H1 (cell line): ENCODE results near the gene LDLR. TPM values are rescaled to one million over a fixed set of nuclear protein-coding genes. Genes with fewer than 3 reads are reported as not detected.

Experiments
- CTCF ChIA-PET: fragments of 300-600 bp; sonication (Branson Sonifier 250); formaldehyde crosslinking; loops from one replicate; lab custom pipeline; 2021; ENCODE audit not compliant: partially characterized antibody; lab: Charles Lee
- POLR2A ChIA-PET: fragments of 300-600 bp; sonication (Branson Sonifier 250); formaldehyde crosslinking; loops from one replicate; lab custom pipeline; 2021; ENCODE audit warnings: inconsistent platforms; ENCODE audit not compliant: partially characterized antibody; lab: Charles Lee
- DNase-seq, 2 experiments: peaks; one replicate each; pipeline versions ENCODE4 v3.0.0 to v3.0.0-alpha.2; 2010 to 2022; ENCODE audit warnings: low spot score in 2 of 2, low read depth in 1 of 2, mixed read lengths in 1 of 2
- FAIRE-seq: peaks from 2 replicates; lab custom pipeline; 2011; peaks lifted over from hg19 to GRCh38; lab: Jason Lieb, UNC
- H2AFZ ChIP-seq: 2 replicates; pipeline ENCODE4 v1.8.1; 2012; ENCODE audit warnings: low read length, inconsistent platforms
- H2AK5ac ChIP-seq: 2 replicates; pipeline ENCODE4 v1.6.1; 2013; ENCODE audit warnings: low read depth, low read length
- H2BK120ac ChIP-seq: replicated peaks from 2 replicates; pipeline ENCODE3; 2013; ENCODE audit warnings: low read depth, low read length, inconsistent platforms
- H2BK12ac ChIP-seq: 2 replicates; pipeline ENCODE4 v1.6.1; 2013; ENCODE audit warnings: low read depth, low read length
- H2BK15ac ChIP-seq: 2 replicates; pipeline ENCODE4 v1.6.1; 2013; ENCODE audit warnings: low read length
- H2BK20ac ChIP-seq: 2 replicates; pipeline ENCODE4 v1.6.1; 2013; ENCODE audit warnings: low read length
- H2BK5ac ChIP-seq: 2 replicates; pipeline ENCODE4 v1.6.1; 2013; ENCODE audit warnings: low read depth, low read length
- H3K14ac ChIP-seq: 2 replicates; pipeline ENCODE4 v1.6.1; 2013; ENCODE audit warnings: inconsistent platforms; ENCODE audit not compliant: insufficient read length
- H3K18ac ChIP-seq: 2 replicates; pipeline ENCODE4 v1.6.1; 2013; ENCODE audit warnings: low read length; ENCODE audit errors: extremely low read depth
- H3K23ac ChIP-seq: 2 replicates; pipeline ENCODE4 v1.6.1; 2013; ENCODE audit warnings: inconsistent platforms; ENCODE audit not compliant: insufficient read length
- H3K23me2 ChIP-seq: 2 replicates; pipeline ENCODE4 v1.6.1; 2013; ENCODE audit warnings: low read depth, low read length
- H3K27ac ChIP-seq: 2 replicates; pipeline ENCODE4 v1.6.1; 2011; ENCODE audit warnings: low read depth, low read length, inconsistent platforms
- H3K27me3 ChIP-seq, 4 experiments: replicated peaks in 1 of 4; 1 replicate in 1 of 4; 2 replicates in 3 of 4; pipeline versions ENCODE4 v1.6.1 to v1.8.1; 2011 to 2013; ENCODE audit warnings: low read length in 3 of 4, mild to moderate bottlenecking in 3 of 4, inconsistent platforms in 2 of 4, mixed read lengths in 2 of 4, moderate library complexity in 1 of 4; ENCODE audit not compliant: control insufficient read depth in 3 of 4, insufficient read depth in 3 of 4; ENCODE audit errors: extremely low read depth in 1 of 4
- H3K36me3 ChIP-seq, 4 experiments: 2 replicates each; pipeline versions ENCODE4 v1.6.1 to v1.8.1; 2011 to 2013; ENCODE audit warnings: mild to moderate bottlenecking in 4 of 4, low read length in 3 of 4, moderate library complexity in 2 of 4, control low read depth in 1 of 4, inconsistent platforms in 1 of 4; ENCODE audit not compliant: insufficient read depth in 4 of 4, control insufficient read depth in 2 of 4
- H3K4ac ChIP-seq: replicated peaks from 2 replicates; pipeline ENCODE3; 2013; ENCODE audit warnings: low read length, low read depth, mixed read lengths, inconsistent platforms; ENCODE audit not compliant: insufficient read length
- H3K4me1 ChIP-seq, 4 experiments: replicated peaks in 1 of 4; 1 replicate in 1 of 4; 2 replicates in 3 of 4; pipeline versions ENCODE4 v1.6.1 to v1.8.1; 2011 to 2013; ENCODE audit warnings: low read length in 3 of 4, inconsistent platforms in 2 of 4, mixed read lengths in 1 of 4; ENCODE audit not compliant: insufficient read depth in 4 of 4, control insufficient read depth in 3 of 4
- H3K4me2 ChIP-seq, 2 experiments: 2 replicates each; pipeline versions ENCODE4 v1.6.1 to v1.8.1; 2011 to 2013; ENCODE audit warnings: low read depth in 2 of 2, low read length in 2 of 2, control low read depth in 1 of 2, inconsistent platforms in 1 of 2, mild to moderate bottlenecking in 1 of 2; ENCODE audit not compliant: insufficient read depth in 1 of 2
- H3K4me3 ChIP-seq, 4 experiments: fragments of 200-600, 300-600 bp in 1 of 4; sonication (generic), shearing (Covaris generic), sonication (Bioruptor Twin) in 1 of 4; 2 replicates each; pipeline versions ENCODE4 v1.5.1 to v1.8.1; 2011 to 2016; ENCODE audit warnings: low read length in 4 of 4, low read depth in 3 of 4, control low read depth in 2 of 4, inconsistent platforms in 2 of 4, mild to moderate bottlenecking in 2 of 4, mixed read lengths in 1 of 4, moderate library complexity in 1 of 4; ENCODE audit not compliant: insufficient read depth in 2 of 4; ENCODE audit errors: extremely low read depth in 1 of 4
- H3K56ac ChIP-seq: replicated peaks from 2 replicates; pipeline ENCODE3; 2013; ENCODE audit warnings: low read depth, mild to moderate bottlenecking, mixed read lengths, low read length, inconsistent platforms; ENCODE audit not compliant: insufficient read length
- H3K79me1 ChIP-seq: 2 replicates; pipeline ENCODE4 v1.6.1; 2013; ENCODE audit warnings: low read depth, low read length, control low read depth
- H3K79me2 ChIP-seq, 2 experiments: 2 replicates each; pipeline versions ENCODE4 v1.6.1 to v1.8.1; 2012 to 2013; ENCODE audit warnings: low read length in 2 of 2, mild to moderate bottlenecking in 2 of 2, inconsistent platforms in 1 of 2; ENCODE audit not compliant: insufficient read depth in 2 of 2, control insufficient read depth in 1 of 2
- H3K9ac ChIP-seq, 4 experiments: replicated peaks in 1 of 4; 1 replicate in 1 of 4; 2 replicates in 3 of 4; pipeline versions ENCODE4 v1.6.1 to v1.8.1; 2011 to 2013; ENCODE audit warnings: low read depth in 3 of 4, low read length in 3 of 4, control low read depth in 2 of 4, mild to moderate bottlenecking in 2 of 4, moderate library complexity in 2 of 4, inconsistent platforms in 1 of 4; ENCODE audit errors: extremely low read depth in 1 of 4
- H3K9me3 ChIP-seq, 2 experiments: 2 replicates each; pipeline versions ENCODE4 v1.6.1 to v1.8.1; 2012 to 2013; ENCODE audit warnings: mild to moderate bottlenecking in 2 of 2, moderate library complexity in 2 of 2, control low read depth in 1 of 2, inconsistent platforms in 1 of 2, low read depth in 1 of 2, low read length in 1 of 2, mixed read lengths in 1 of 2; ENCODE audit not compliant: insufficient read depth in 2 of 2
- H4K20me1 ChIP-seq, 2 experiments: replicated peaks in 1 of 2; 2 replicates each; pipeline versions ENCODE3 to v1.8.1; 2011 to 2013; ENCODE audit warnings: inconsistent platforms in 2 of 2, low read length in 2 of 2, mild to moderate bottlenecking in 1 of 2; ENCODE audit not compliant: insufficient read depth in 2 of 2, control insufficient read depth in 1 of 2
- H4K5ac ChIP-seq: 2 replicates; pipeline ENCODE4 v1.6.1; 2013; ENCODE audit warnings: low read length, low read depth, mixed read lengths, inconsistent platforms; ENCODE audit not compliant: insufficient read length
- H4K8ac ChIP-seq: 2 replicates; pipeline ENCODE4 v1.8.0; 2013; ENCODE audit warnings: mild to moderate bottlenecking, moderate library complexity, low read length, inconsistent platforms; ENCODE audit not compliant: insufficient read depth; ENCODE audit errors: extremely low read depth
- H4K91ac ChIP-seq: replicated peaks from 2 replicates; pipeline ENCODE3; 2013; ENCODE audit warnings: low read length, mixed read lengths, inconsistent platforms; ENCODE audit not compliant: insufficient read length
- RBBP5 ChIP-seq: IDR thresholded peaks from 2 replicates; pipeline ENCODE4 v1.7.1; 2012; ENCODE audit warnings: low read depth, mild to moderate bottlenecking, inconsistent platforms, low read length, moderate library complexity, borderline replicate concordance
- TEAD4 ChIP-seq: IDR thresholded peaks from 2 replicates; pipeline ENCODE4 v1.6.1; 2012; ENCODE audit warnings: low read depth, low read length, inconsistent platforms, mixed read lengths
- WGBS, 2 experiments: shearing (Covaris generic) in 1 of 2; methylation state at CpG; one replicate each; pipeline versions ENCODE4 v1.1.6 to v1.1.7; 2013 to 2015; ENCODE audit warnings: low lambda C conversion rate in 2 of 2, mixed read lengths in 2 of 2, inconsistent platforms in 1 of 2, low coverage in 1 of 2, missing lambda C conversion rate in 1 of 2; ENCODE audit not compliant: insufficient replicate concordance in 2 of 2, insufficient coverage in 1 of 2, insufficient read length in 1 of 2; ENCODE audit errors: extremely low coverage in 1 of 2, missing lambda C conversion rate in 1 of 2; 5-methylcytosine and 5-hydroxymethylcytosine counted together
- polyA plus RNA-seq, 7 experiments: library from polyadenylated mRNA; depleted of rRNA in 3 of 7; stranded (reverse) in 5 of 7; unstranded in 2 of 7; fragments of >200 nt in 5 of 7; fragments of 200-250 nt in 2 of 7; gene quantifications; 1 replicate in 5 of 7; 2 replicates in 1 of 7; 4 replicates in 1 of 7; pipeline versions ENCODE4 v1.2.1 to v1.2.3, GENCODE V29; 2011 to 2013; ENCODE audit warnings: missing spikeins in 2 of 7, mixed read lengths in 2 of 7
- total RNA-seq: library from RNA; stranded (reverse); fragmentation: NEBNext Ultra II Directional; extraction: Animal tissue kit (Norgen Biotek cat#: 25700); gene quantifications from 2 replicates; pipeline ENCODE4 v1.2.1, GENCODE V29; 2021

The LDLR gene
- total and polyA plus RNA-seq, 2 of the 8 experiments (the other 6 are each of a cell fraction or from before 2014, with no cell fraction given): 70.1 to 118 TPM

DNA sequence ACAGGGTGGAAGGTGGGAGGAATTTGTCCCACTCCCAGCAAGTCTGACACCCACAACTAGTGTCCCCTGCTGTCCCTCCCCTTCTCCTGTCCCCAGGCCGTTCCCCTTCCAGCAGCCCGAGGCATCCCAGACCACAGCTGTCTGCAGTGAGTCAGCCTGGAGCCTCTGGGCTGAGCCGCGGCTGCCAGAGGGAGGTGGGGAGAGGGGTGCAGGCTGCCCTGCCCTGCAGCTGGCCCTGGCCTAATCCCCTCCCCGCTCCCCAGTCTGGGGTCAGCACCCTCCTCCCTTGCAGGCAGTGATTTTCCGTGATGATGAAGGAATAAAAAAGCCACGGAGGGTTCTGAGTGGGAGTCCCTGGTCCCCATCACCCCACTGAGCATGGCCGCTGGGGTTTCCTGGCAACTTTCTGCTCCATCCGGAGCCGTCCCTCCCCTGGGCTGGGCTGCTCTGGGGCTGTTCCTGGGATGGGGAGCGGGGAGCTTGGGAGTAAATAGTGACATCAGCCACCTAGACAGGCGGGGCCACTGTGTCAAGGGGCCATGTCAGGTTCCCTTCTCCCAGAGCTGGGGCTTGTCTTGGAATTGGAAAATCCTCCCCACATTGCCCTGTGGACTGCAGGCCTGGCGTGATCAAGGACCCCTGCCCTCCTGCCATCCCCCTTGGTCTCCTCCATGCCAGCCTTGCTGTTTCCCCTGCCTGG lies 49.5 kb downstream of the LDLR start:
- Histone ChIP-seq H4K91ac (peak overlapping the region; percentile 76), H2AFZ (no peak overlapping the region), H3K27ac (no peak overlapping the region), H3K27me3 (no peaks in the 10 kb centered on the region), H3K79me1 (no peaks in the 10 kb centered on the region), H3K23me2 (peaks cover 3% of the 10 kb centered on the region; the same call in 1 of the 2 replicates), H3K18ac (peak overlapping the region; percentile 68; the same call in 1 of the 2 replicates), H3K4ac (no peak overlapping the region), H4K5ac (no peak overlapping the region), H3K9me3 (no peaks in the 10 kb centered on the region), H2BK15ac (0 out of 2 replicates have a peak overlapping the region, but pooled peaks have one; percentile 61), H3K14ac (no peak overlapping the region), H3K4me3 (0 out of 8 replicates have a peak overlapping the region, but pooled peaks of 1 of the 4 experiments have one; percentile 13), H3K9ac (no peak overlapping the region), H2BK20ac (no peak overlapping the region; the same call in 1 of the 2 replicates), H3K4me1 (peaks cover 0 to 22% (median 18%) of the 10 kb centered on the region in 4 experiments; a peak in 6 of 7 replicates), H3K79me2 (no peaks in the 10 kb centered on the region), H3K23ac (no peak overlapping the region), H2AK5ac (no peak overlapping the region), H3K4me2 (peak overlapping the region; percentile 15 to 53; a peak in 3 of 4 replicates), H4K20me1 (peaks cover 0 to 6% of the 10 kb centered on the region in 2 experiments), H2BK120ac (no peak overlapping the region), H2BK12ac (peak overlapping the region; percentile 90; the same call in 1 of the 2 replicates), H3K36me3 (no peaks in the 10 kb centered on the region), H2BK5ac (peak overlapping the region; percentile 61; the same call in 1 of the 2 replicates), H3K56ac (no peak overlapping the region), H4K8ac (no peak overlapping the region; the same call in none of the 2 replicates)
- TF ChIP-seq RBBP5 (0 out of 2 replicates have a peak, but pooled peaks have one; percentile 9), TEAD4 (no peak)
- 52% methylated on average over 13 of the region's 13 CpGs; no CpG with 5 or more reads in 1 of the 2 experiments for WGBS, 2 experiments
- FAIRE-seq (no peak), DNase-seq (peak in 1 of 2 experiments; percentile 68)
- ChIA-PET CTCF (interaction anchor here (0.7 to 3.9 kb wide), 13 partner anchors 9 to 127 kb away, joined by 3 to 16 read pairs (median 4); no protein-coding TSS in a partner anchor), POLR2A (interaction anchor here (0.6 to 1.6 kb wide), 8 partner anchors 9 to 228 kb away, joined by 3 to 6 read pairs (median 3); partner anchors contain the start of genes LDLR and SPC24)
